Measurements from ENCODE around the gene KCNC4.

Gene KCNC4

GRCh38 chr1:110195196-110195595 is 14.9 kb upstream of the KCNC4 start:
- no peak for DNase-seq (ENCODE audit: extremely low spot score)
- TF ChIP-seq SP1 (IDR thresholded peaks at IDR 0.05) = no peak
- TF ChIP-seq ARNT (IDR thresholded peaks at IDR 0.05) = no peak
- TF ChIP-seq ZNF384 (IDR thresholded peaks at IDR 0.05) = no peak
- no peak for TF ChIP-seq NFRKB (IDR thresholded peaks at IDR 0.05)
- TF ChIP-seq TARDBP (IDR thresholded peaks at IDR 0.05) = no peak
- TF ChIP-seq HDGF (IDR thresholded peaks at IDR 0.05; ENCODE audit: borderline replicate concordance) = no peak
- TF ChIP-seq FOXA1 (IDR thresholded peaks at IDR 0.05) = no peak
- no peak for TF ChIP-seq LEF1 (IDR thresholded peaks at IDR 0.05; ENCODE audit: borderline replicate concordance)
- no peak for TF ChIP-seq SUZ12 (IDR thresholded peaks at IDR 0.05)
- no peak for TF ChIP-seq PKNOX1 (IDR thresholded peaks at IDR 0.05)
- no peak for TF ChIP-seq CTBP1 (IDR thresholded peaks at IDR 0.05; ENCODE audit: borderline replicate concordance)
- TF ChIP-seq FOXM1 (IDR thresholded peaks at IDR 0.05; ENCODE audit: borderline replicate concordance) = no peak
- no peak for TF ChIP-seq ELF4 (IDR thresholded peaks at IDR 0.05)
- no peak for TF ChIP-seq L3MBTL2 (conservative IDR thresholded peaks at IDR 0.05)
- no peak for TF ChIP-seq BHLHE40 (IDR thresholded peaks at IDR 0.05; ENCODE audit: borderline replicate concordance)
- no peak for TF ChIP-seq FOXK2 (IDR thresholded peaks at IDR 0.05)
- POLR2A ChIA-PET = no interaction called here
- CTCF ChIA-PET = no interaction called here

GRCh38 chr1:110196917-110197765 is 13.0 kb upstream of the KCNC4 start:
- POLR2A ChIA-PET = interaction anchor here (0.6 to 2.0 kb wide), 4 partner anchors 11 to 305 kb away, joined by 3 to 4 read pairs (median 3); no protein-coding TSS in a partner anchor
- peak; percentile 93 for DNase-seq (ENCODE audit: extremely low spot score)
- TF ChIP-seq SUZ12 (IDR thresholded peaks at IDR 0.05) = no peak
- no peak for TF ChIP-seq ELF4 (IDR thresholded peaks at IDR 0.05)
- CTCF ChIA-PET = interaction anchor here (0.6 to 2.5 kb wide), 23 partner anchors 10 to 299 kb away, joined by 3 to 30 read pairs (median 4); partner anchors contain the start of gene KCNC4

GRCh38 chr1:110197905-110198629 is 12.0 kb upstream of the KCNC4 start:
- no peak for DNase-seq (ENCODE audit: extremely low spot score)
- ChIA-PET POLR2A (no interaction called here), CTCF (interaction anchor here (1.4 to 2.5 kb wide), 4 partner anchors 10 to 298 kb away, joined by 12 to 30 read pairs (median 15); partner anchors contain the start of gene KCNC4)
- TF ChIP-seq PKNOX1 (IDR thresholded peaks at IDR 0.05) (no peak), FOXA1 (IDR thresholded peaks at IDR 0.05) (no peak), FOXM1 (IDR thresholded peaks at IDR 0.05; ENCODE audit: borderline replicate concordance) (no peak), SUZ12 (IDR thresholded peaks at IDR 0.05) (no peak), CTBP1 (IDR thresholded peaks at IDR 0.05; ENCODE audit: borderline replicate concordance) (no peak), L3MBTL2 (conservative IDR thresholded peaks at IDR 0.05) (no peak), ZNF384 (IDR thresholded peaks at IDR 0.05) (no peak), TARDBP (IDR thresholded peaks at IDR 0.05) (no peak), FOXK2 (IDR thresholded peaks at IDR 0.05) (no peak), ELF4 (IDR thresholded peaks at IDR 0.05) (no peak), NFRKB (IDR thresholded peaks at IDR 0.05) (no peak), ARNT (IDR thresholded peaks at IDR 0.05) (no peak), SP1 (IDR thresholded peaks at IDR 0.05) (no peak), HDGF (IDR thresholded peaks at IDR 0.05; ENCODE audit: borderline replicate concordance) (no peak), BHLHE40 (IDR thresholded peaks at IDR 0.05; ENCODE audit: borderline replicate concordance) (no peak), LEF1 (IDR thresholded peaks at IDR 0.05; ENCODE audit: borderline replicate concordance) (no peak)

GRCh38 chr1:110198746-110199145 is 11.4 kb upstream of the KCNC4 start:
- POLR2A ChIA-PET = no interaction called here
- DNase-seq (ENCODE audit: extremely low spot score) = no peak
- CTCF ChIA-PET = no interaction called here
- no peak for TF ChIP-seq ARNT (IDR thresholded peaks at IDR 0.05)
- TF ChIP-seq HDGF (IDR thresholded peaks at IDR 0.05; ENCODE audit: borderline replicate concordance) = no peak

- ChIA-PET POLR2A (no interaction called here), CTCF (interaction anchor here (1.0 to 13.6 kb wide), 4 partner anchors 24 to 296 kb away, joined by 3 to 382 read pairs (median 4); no protein-coding TSS in a partner anchor)
- TF ChIP-seq ELF4 (IDR thresholded peaks at IDR 0.05) = no peak
- no peak for TF ChIP-seq FOXM1 (IDR thresholded peaks at IDR 0.05; ENCODE audit: borderline replicate concordance)
- no peak for TF ChIP-seq CTBP1 (IDR thresholded peaks at IDR 0.05; ENCODE audit: borderline replicate concordance)
- TF ChIP-seq BHLHE40 (IDR thresholded peaks at IDR 0.05; ENCODE audit: borderline replicate concordance) = no peak
- no peak for TF ChIP-seq FOXA1 (IDR thresholded peaks at IDR 0.05)
- TF ChIP-seq PKNOX1 (IDR thresholded peaks at IDR 0.05) = no peak
- TF ChIP-seq TARDBP (IDR thresholded peaks at IDR 0.05) = no peak
- TF ChIP-seq L3MBTL2 (conservative IDR thresholded peaks at IDR 0.05) = no peak
- TF ChIP-seq NFRKB (IDR thresholded peaks at IDR 0.05) = no peak
- TF ChIP-seq SUZ12 (IDR thresholded peaks at IDR 0.05) = no peak
- no peak for TF ChIP-seq ZNF384 (IDR thresholded peaks at IDR 0.05)
- no peak for DNase-seq (ENCODE audit: extremely low spot score)
Measured at GRCh38 chr1:110200190-110200589, 9.9 kb upstream of the KCNC4 start.
